GM10248 (cell line): ENCODE data around the gene TOM1.

Experiments
- CTCF ChIA-PET: fragments of 300-600 bp; sonication (Branson Sonifier 250); formaldehyde crosslinking; extraction: SDS; loops from one replicate; lab custom pipeline; 2021; ENCODE audit warnings: antibody characterized with exemption; lab: Yijun Ruan, JAX
- POLR2A ChIA-PET: fragments of 350-650 bp; sonication (Branson Sonifier 250); formaldehyde crosslinking; extraction: SDS; loops from one replicate; lab custom pipeline; 2020; ENCODE audit warnings: antibody characterized with exemption; lab: Yijun Ruan, JAX
- DNase-seq: peaks from one replicate; pipeline ENCODE4 v3.0.0; 2012; ENCODE audit errors: extremely low spot score
- TF ChIP-seq, protein P1 (sequence below): IDR thresholded peaks from 2 replicates; pipeline ENCODE4 v1.5.1; 2012; ENCODE audit warnings: mild to moderate bottlenecking, low read depth; ENCODE audit errors: extremely low read depth, missing control alignments, control extremely low read depth

TOM1 gene

DNA sequence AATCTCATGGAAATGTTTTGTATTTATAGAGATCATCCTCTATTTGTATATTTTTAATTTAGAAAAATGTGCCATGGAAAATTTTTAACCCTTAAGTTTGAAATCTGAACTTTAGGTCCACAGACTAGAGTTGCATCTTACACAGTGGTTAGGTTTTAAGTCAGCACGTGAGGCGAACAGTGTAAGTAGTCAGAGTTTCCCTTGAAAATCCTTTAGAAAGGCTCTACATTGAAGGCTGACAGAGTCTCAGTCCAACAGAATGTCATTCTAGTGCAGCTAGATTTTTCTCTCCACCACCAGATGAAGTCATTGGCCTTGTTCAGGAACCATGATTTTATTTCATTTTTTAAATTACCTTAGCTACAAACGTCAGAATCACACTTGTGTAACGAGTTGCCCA is 23.7 kb upstream of the TOM1 start:
- TF ChIP-seq, protein P1, sequence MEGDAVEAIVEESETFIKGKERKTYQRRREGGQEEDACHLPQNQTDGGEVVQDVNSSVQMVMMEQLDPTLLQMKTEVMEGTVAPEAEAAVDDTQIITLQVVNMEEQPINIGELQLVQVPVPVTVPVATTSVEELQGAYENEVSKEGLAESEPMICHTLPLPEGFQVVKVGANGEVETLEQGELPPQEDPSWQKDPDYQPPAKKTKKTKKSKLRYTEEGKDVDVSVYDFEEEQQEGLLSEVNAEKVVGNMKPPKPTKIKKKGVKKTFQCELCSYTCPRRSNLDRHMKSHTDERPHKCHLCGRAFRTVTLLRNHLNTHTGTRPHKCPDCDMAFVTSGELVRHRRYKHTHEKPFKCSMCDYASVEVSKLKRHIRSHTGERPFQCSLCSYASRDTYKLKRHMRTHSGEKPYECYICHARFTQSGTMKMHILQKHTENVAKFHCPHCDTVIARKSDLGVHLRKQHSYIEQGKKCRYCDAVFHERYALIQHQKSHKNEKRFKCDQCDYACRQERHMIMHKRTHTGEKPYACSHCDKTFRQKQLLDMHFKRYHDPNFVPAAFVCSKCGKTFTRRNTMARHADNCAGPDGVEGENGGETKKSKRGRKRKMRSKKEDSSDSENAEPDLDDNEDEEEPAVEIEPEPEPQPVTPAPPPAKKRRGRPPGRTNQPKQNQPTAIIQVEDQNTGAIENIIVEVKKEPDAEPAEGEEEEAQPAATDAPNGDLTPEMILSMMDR, result no peak
- ChIA-PET CTCF (interaction anchor here (2.9 kb wide), 1 partner anchor 11 kb away, joined by 8 read pairs; no protein-coding TSS in a partner anchor), POLR2A (no interaction called here)
- no peak for DNase-seq

DNA sequence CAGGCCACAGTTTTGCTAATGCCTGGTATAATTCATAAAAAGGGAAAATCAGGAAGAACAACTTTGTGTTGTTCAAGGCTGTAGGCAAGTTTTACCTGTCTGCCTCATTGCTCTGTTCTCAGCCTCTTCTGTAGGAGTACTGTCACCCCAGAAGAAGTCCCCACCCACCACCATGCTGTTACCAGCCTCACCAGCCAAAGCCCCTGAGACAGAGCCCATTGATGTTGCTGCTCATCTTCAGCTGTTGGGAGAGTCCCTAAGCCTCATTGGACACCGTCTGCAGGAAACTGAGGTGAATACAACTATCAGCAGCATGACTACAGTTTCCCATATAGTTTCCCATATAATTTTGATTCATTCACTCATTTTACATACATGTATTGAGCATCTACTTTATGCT is 11.6 kb upstream of the TOM1 start:
- CTCF ChIA-PET, result interaction anchor here (0.9 kb wide), 1 partner anchor 9 kb away, joined by 3 read pairs; no protein-coding TSS in a partner anchor
- DNase-seq, result no peak
- POLR2A ChIA-PET, result no interaction called here
- TF ChIP-seq, protein P1, result no peak

DNA sequence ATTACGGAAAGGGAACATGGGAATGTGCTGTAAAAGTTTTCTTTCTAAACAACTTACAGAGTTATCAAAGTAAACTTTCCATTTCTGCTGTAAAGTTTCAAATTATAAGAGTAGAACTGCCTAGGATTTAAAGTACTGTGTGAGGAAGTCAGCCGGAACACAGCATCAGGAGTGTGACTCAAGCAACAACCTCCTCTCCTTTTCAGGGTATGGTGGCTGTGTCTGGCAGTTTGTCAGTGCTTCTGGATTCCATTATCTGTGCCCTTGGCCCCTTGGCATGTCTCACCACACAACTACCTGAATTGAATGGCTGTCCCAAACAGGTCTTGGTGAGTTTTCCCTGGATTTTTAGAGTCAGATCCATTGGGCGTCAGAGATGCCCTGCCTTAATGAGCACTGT is 6.9 kb upstream of the TOM1 start:
- DNase-seq, result no peak
- CTCF ChIA-PET, result no interaction called here
- TF ChIP-seq, protein P1, result no peak
- POLR2A ChIA-PET, result no interaction called here

DNA sequence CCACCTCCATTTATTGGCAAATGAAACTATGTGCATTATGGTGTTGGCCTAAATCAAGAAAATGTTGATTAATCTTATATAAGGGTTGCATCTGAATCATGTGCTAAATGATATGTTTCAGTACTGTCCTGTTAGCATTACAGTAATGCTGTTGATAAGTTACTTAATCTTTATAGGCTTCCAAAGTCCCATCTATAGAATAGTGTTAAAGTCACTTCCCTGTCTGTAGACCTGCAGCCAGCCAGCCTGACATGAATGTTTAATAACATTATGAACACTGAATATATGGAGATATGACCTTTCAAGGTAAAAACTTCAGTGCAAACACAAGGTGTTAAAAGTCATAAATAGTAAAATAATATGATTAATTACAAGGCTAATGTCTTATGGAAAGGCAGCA is 3.6 kb upstream of the TOM1 start:
- ChIA-PET POLR2A (no interaction called here), CTCF (interaction anchor here (1.7 kb wide), 1 partner anchor 11 kb away, joined by 5 read pairs; no protein-coding TSS in a partner anchor)
- DNase-seq, result no peak
- TF ChIP-seq, protein P1, result no peak

DNA sequence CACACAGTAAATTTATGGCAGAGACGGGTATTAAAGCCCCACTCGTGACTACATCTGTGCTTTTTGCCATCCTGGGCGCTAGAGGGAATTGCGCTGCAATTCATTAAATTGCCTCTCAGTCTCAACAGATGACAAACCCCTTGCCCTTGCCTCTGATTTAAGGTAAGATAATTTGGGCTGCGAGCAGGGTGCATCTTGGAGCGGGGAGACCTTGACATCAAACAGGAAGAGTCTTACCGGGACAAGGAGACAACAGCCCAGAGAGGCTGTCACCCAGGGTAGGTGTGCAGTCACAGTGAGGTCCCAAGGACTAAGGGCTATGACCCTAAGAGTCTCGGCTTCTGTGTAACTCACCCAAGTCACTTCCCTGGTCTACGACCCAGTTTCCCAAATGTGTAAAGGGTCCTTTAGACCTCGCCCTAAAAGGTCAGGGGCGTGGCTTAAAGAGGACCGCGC is 449 bp upstream of the TOM1 start:
- ChIA-PET POLR2A (interaction anchor here (0.9 to 1.0 kb wide), 2 partner anchors 9 to 11 kb away, joined by 6 read pairs; no protein-coding TSS in a partner anchor), CTCF (interaction anchor here (0.8 to 1.3 kb wide), 5 partner anchors 8 to 71 kb away, joined by 3 to 5 read pairs (median 3); no protein-coding TSS in a partner anchor)
- DNase-seq, result no peak
- TF ChIP-seq, protein P1, result no peak

DNA sequence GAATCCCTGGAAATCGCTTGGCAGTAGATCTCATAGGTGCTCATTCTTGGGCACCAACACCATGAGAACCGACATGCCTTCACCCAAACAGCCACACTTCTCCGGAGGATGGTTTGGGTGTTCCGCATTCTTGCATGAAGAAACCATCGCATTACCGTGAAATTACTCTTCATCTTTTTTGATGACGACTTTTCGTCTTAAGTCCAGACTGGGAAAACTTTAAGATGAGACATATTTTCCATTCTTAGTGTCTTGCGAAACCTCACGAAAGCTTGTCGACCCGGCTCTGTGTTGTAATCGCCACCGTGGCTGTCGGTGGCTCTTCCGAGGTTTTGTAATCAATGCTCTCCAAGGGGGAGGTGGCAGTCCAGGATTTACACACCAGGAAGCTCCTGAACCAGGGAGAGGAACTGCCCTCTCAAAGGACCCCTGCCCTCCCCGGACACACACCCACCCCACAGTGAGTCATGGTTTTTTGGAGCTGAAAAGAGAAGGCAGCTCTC is 1.7 kb downstream of the TOM1 start:
- no peak for DNase-seq
- TF ChIP-seq, protein P1, result no peak
- CTCF ChIA-PET, result interaction anchor here (1.2 kb wide), 1 partner anchor 44 kb away, joined by 3 read pairs; the partner anchor contains the start of gene HMGXB4
- POLR2A ChIA-PET, result no interaction called here
